Activated T-helper 2 cell treated with anti-CD3 and anti-CD28 coated beads, Interferon-gamma antibody, Interleukin-2, Interleukin-4, amounts not matched to agents 10 μg/mL and 5 μg/mL and 100 μg/mL, durations not matched to agents 14 hours and 24 hours and 36 hours (primary cell): Measurements from ENCODE around the gene GEMIN2. TPM values are rescaled to one million over a fixed set of nuclear protein-coding genes. Genes with fewer than 3 reads are reported as not detected.
A peak's percentile ranks its signal among the peaks of the same experiment; 100 is the strongest.
"Not testable (repeated sequence)": the region's sequence is repeated elsewhere in the genome, so short reads cannot be mapped to it uniquely, and the experiment has no call there.

Source experiments
- DNase-seq: peaks from one replicate; pipeline ENCODE4 v3.0.0; 2021; ENCODE audit warnings: low spot score
- H3K27ac Mint-ChIP-seq: one replicate; pipeline ENCODE4 v1.8.0; 2021; ENCODE audit warnings: mixed read lengths
- H3K27me3 Mint-ChIP-seq: one replicate; pipeline ENCODE4 v1.8.0; 2021; ENCODE audit warnings: low read depth, mixed read lengths
- H3K36me3 Mint-ChIP-seq: one replicate; pipeline ENCODE4 v1.8.0; 2021; ENCODE audit warnings: low read depth, mixed read lengths
- H3K4me1 Mint-ChIP-seq: one replicate; pipeline ENCODE4 v1.8.0; 2021; ENCODE audit warnings: low read depth, mixed read lengths
- H3K4me3 Mint-ChIP-seq: one replicate; pipeline ENCODE4 v1.8.0; 2021; ENCODE audit warnings: low read depth, mild to moderate bottlenecking, moderate library complexity, mixed read lengths
- H3K9me3 Mint-ChIP-seq: one replicate; pipeline ENCODE4 v1.8.0; 2021; ENCODE audit warnings: mixed read lengths
- intact Hi-C: fragments of 100-400 bp; cut with micrococcal nuclease; formaldehyde crosslinking; loops from one replicate; pipeline ENCODE4 v1.15.1; 2023
- total RNA-seq: library from RNA; stranded (reverse); gene quantifications from 2 replicates; pipeline ENCODE4 v1.2.3, GENCODE V29; 2022

Gene GEMIN2
- total RNA-seq, 1 donor from 2014 or later, result 22.0 TPM

DNA sequence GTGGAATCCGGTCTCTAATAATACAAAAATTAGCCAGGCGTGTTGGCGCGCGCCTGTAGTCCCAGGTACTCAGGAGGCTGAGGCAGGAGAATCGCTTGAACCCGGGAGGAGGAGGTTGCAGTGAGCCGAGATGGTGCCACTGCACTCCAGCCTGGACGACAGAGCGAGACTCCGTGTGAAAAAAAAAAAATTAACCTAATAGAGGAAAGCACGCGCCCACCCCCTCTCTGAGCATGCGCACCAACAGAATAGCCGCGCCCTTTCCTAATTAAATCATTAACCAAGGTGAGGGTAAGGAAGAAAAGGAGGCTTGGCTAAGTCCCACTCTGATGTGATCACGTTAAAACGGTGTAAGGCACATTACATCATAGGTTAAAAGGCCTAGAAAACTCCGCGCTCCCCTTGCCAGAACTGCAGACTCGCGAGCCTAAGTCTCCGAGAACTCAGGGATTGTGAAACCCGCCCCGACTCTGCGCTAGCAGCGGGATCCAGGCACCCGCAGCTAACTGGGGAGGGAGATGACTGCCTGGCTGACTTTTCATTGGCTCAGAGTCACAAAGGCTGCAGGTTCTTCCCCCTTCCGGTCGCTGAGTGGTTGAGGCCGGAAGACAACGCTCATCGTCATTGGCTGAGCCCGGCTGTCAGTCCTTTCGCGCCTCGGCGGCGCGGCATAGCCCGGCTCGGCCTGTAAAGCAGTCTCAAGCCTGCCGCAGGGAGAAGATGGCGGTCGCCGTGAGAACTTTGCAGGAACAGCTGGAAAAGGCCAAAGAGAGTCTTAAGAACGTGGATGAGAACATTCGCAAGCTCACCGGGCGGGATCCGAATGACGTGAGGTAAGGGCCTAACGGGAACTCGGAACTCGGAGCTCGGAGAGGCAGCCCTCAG lies 60.7 kb downstream of the GEMIN2 start, which contains the start of gene PNN:
Gene PNN (plus strand): TSS at position 695 of the 885 bp plus-strand sequence. CDS start 26 bp downstream, at position 721.
- peak within 1 kb of the TSS; percentile 98 for H3K27ac Mint-ChIP-seq
- peak within 1 kb of the TSS; percentile 95 for H3K4me3 Mint-ChIP-seq
- peak; percentile 97 for DNase-seq
- no peaks in the 10 kb centered on the region for H3K9me3 Mint-ChIP-seq
- no peaks in the 10 kb centered on the region for H3K36me3 Mint-ChIP-seq
- no peaks in the 10 kb centered on the region for H3K27me3 Mint-ChIP-seq
- intact Hi-C loops, result loop anchor here (1.0 to 5.0 kb wide), 7 partner anchors 54 to 272 kb away; partner anchors contain the start of genes FBXO33, GEMIN2 and SEC23A
- peaks cover 28% of the 10 kb centered on the region for H3K4me1 Mint-ChIP-seq

DNA sequence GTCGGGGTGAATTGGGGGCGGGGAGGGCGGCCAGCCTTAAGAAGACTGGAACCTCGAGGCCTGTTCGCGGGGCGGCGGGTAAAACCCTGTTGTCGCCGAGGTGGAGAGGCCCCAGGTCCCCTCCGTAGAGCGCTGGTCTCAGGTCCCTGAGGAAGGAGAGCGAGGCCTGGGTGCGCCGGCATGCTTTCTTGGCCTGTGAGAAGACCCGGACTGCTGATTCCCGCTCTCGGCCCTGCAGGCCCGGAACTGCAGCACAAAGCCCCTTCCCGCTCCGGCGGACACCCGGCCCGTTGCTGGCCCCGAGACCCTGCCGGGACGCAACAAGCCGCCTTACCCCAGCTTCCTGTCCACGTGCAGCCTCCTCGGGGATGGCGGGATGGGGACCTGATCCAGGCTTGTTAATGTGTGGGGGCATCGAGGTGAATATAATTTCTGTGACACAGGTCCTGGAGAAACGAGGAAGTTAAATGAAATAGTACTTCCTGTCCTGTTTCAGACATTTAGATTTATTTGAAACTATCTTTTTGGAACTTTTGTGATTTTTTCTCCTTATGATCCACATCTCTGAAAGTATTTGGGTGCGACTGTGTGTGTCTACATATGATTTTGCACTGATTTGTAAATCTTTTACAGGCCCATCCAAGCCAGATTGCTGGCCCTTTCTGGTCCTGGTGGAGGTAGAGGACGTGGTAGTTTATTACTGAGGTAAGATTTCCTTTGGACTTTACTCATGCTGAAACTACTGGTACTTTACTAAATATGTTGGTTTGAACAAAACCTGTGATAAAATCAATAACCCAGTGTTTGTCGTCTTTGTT lies 61.5 kb downstream of the GEMIN2 start:
- Mint-ChIP-seq H3K9me3 (no peaks in the 10 kb centered on the region), H3K36me3 (no peaks in the 10 kb centered on the region), H3K27ac (peak overlapping the region; percentile 98), H3K4me1 (peaks cover 28% of the 10 kb centered on the region), H3K4me3 (peak overlapping the region; percentile 95), H3K27me3 (no peaks in the 10 kb centered on the region)
- DNase-seq, result peak; percentile 52
- intact Hi-C loops, result loop anchor here (1.0 to 5.0 kb wide), 5 partner anchors 54 to 257 kb away; partner anchors contain the start of genes FBXO33 and SEC23A

DNA sequence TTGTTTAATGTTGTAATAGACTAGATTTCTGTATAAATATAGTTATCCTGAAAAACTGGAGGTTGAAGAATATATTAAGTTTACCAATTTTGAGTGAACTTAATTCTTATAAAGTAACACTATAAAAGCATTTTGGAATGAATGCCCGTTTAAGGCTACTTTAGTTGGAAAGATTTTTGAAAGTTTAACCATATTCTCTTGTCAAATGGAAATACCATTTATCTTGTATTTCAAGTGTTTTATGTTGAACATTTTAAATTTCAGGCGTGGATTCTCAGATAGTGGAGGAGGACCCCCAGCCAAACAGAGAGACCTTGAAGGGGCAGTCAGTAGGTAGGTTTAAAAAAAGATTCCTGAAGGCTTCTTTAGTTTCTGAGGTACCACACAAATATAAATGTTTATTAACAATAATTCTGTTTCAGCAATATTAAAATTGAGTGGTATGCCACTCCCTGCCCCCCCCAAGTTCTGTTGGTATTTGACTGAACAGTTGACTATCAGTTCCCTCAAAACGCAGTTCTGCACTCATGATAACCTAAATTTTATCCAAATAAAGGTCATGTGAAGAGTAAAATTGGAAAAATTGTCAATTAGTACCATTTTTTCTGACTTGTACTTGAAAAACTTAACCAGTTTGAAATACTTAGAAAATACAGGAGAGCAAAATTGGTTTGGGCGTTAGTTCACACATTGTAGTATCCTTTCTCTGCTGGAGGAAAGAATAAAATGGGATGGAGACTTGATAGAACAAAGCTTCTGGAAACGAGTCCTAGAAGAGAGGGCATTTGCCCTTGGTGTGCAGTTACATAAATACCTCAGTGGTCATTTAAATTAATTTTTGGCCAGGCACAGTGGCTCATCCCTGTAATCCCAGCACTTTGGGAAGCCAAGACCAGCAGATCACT lies 62.4 kb downstream of the GEMIN2 start:
- peaks cover 24% of the 10 kb centered on the region for H3K4me1 Mint-ChIP-seq
- peak overlapping the region; percentile 95 for H3K4me3 Mint-ChIP-seq
- peak overlapping the region; percentile 98 for H3K27ac Mint-ChIP-seq
- DNase-seq, result no peak
- no peaks in the 10 kb centered on the region for H3K9me3 Mint-ChIP-seq
- H3K27me3 Mint-ChIP-seq, result no peaks in the 10 kb centered on the region
- intact Hi-C loops, result loop anchor here (5.0 kb wide), 1 partner anchor 191 kb away; no protein-coding TSS in a partner anchor
- no peaks in the 10 kb centered on the region for H3K36me3 Mint-ChIP-seq

DNA sequence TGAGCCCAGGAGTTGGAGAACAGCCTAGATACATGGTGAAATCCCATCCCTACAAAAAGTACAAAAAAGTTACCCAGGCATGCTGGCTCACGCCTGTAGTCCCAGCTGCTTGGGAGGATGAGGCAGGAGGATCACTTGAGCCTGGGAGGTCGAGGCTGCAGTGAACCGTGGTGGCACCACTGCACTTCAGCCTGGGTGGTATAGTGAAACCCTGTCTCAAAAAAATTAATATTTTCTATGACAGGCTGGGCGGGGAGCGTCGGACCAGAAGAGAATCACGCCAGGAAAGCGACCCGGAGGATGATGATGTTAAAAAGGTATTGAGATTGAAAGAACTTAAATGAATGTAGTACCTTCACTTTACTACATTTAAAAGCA lies 63.0 kb downstream of the GEMIN2 start:
- peak overlapping the region; percentile 75 for H3K27ac Mint-ChIP-seq
- intact Hi-C loops, result loop anchor here (5.0 kb wide), 1 partner anchor 190 kb away; no protein-coding TSS in a partner anchor
- peaks cover 24% of the 10 kb centered on the region for H3K4me1 Mint-ChIP-seq
- no peaks in the 10 kb centered on the region for H3K27me3 Mint-ChIP-seq
- no peaks in the 10 kb centered on the region for H3K9me3 Mint-ChIP-seq
- no peaks in the 10 kb centered on the region for H3K36me3 Mint-ChIP-seq
- no peak for DNase-seq
- peak overlapping the region; percentile 64 for H3K4me3 Mint-ChIP-seq

DNA sequence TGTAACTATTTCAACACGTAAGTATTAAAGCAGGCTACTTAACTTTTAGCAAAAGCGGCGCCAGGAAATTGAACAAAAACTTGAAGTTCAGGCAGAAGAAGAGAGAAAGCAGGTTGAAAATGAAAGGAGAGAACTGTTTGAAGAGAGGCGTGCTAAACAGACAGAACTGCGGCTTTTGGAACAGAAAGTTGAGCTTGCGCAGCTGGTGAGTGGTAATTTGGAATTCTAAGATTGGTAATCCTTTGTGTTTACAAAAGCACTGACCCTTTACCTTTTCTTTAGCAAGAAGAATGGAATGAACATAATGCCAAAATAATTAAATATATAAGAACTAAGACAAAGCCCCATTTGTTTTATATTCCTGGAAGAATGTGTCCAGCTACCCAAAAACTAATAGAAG lies 64.9 kb downstream of the GEMIN2 start:
- H3K27ac Mint-ChIP-seq, result peak overlapping the region; percentile 19
- no peaks in the 10 kb centered on the region for H3K9me3 Mint-ChIP-seq
- no peak for DNase-seq
- peak overlapping the region; percentile 6 for H3K4me3 Mint-ChIP-seq
- peaks cover 12% of the 10 kb centered on the region for H3K36me3 Mint-ChIP-seq
- intact Hi-C loops, result loop anchor here (5.0 kb wide), 1 partner anchor 188 kb away; no protein-coding TSS in a partner anchor
- H3K27me3 Mint-ChIP-seq, result no peaks in the 10 kb centered on the region
- peaks cover 26% of the 10 kb centered on the region for H3K4me1 Mint-ChIP-seq

DNA sequence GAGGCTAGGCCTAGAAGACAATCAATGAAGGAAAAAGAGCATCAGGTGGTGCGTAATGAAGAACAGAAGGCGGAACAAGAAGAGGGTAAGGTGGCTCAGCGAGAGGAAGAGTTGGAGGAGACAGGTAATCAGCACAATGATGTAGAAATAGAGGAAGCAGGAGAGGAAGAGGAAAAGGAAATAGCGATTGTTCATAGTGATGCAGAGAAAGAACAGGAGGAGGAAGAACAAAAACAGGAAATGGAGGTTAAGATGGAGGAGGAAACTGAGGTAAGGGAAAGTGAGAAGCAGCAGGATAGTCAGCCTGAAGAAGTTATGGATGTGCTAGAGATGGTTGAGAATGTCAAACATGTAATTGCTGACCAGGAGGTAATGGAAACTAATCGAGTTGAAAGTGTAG lies 66.4 kb downstream of the GEMIN2 start:
- intact Hi-C loops, result no loop called here
- DNase-seq, result no peak
- Mint-ChIP-seq H3K27me3 (no peaks in the 10 kb centered on the region), H3K9me3 (no peaks in the 10 kb centered on the region), H3K27ac (no peak overlapping the region), H3K36me3 (peaks cover 25% of the 10 kb centered on the region), H3K4me1 (peaks cover 22% of the 10 kb centered on the region), H3K4me3 (no peak overlapping the region)

DNA sequence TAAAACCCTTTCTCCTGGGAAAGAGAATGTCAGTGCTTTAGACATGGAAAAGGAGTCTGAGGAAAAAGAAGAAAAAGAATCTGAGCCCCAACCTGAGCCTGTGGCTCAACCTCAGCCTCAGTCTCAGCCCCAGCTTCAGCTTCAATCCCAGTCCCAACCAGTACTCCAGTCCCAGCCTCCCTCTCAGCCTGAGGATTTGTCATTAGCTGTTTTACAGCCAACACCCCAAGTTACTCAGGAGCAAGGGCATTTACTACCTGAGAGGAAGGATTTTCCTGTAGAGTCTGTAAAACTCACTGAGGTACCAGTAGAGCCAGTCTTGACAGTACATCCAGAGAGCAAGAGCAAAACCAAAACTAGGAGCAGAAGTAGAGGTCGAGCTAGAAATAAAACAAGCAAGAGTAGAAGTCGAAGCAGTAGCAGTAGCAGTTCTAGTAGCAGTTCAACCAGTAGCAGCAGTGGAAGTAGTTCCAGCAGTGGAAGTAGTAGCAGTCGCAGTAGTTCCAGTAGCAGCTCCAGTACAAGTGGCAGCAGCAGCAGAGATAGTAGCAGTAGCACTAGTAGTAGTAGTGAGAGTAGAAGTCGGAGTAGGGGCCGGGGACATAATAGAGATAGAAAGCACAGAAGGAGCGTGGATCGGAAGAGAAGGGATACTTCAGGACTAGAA lies 67.0 kb downstream of the GEMIN2 start:
- no peak overlapping the region for H3K4me3 Mint-ChIP-seq
- no peaks in the 10 kb centered on the region for H3K27me3 Mint-ChIP-seq
- intact Hi-C loops, result no loop called here
- DNase-seq, result no peak
- H3K27ac Mint-ChIP-seq, result no peak overlapping the region
- no peaks in the 10 kb centered on the region for H3K9me3 Mint-ChIP-seq
- peaks cover 25% of the 10 kb centered on the region for H3K36me3 Mint-ChIP-seq
- H3K4me1 Mint-ChIP-seq, result peaks cover 20% of the 10 kb centered on the region

DNA sequence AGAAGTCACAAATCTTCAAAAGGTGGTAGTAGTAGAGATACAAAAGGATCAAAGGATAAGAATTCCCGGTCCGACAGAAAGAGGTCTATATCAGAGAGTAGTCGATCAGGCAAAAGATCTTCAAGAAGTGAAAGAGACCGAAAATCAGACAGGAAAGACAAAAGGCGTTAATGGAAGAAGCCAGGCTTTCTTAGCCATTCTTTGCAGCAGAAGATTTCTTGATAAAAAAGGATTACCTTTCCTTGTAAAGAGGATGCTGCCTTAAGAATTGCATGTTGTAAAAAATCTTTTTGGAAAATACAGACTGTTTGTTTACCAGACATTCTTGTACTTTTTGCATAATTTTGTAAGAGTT lies 67.5 kb downstream of the GEMIN2 start:
- H3K4me3 Mint-ChIP-seq, result no peak overlapping the region
- intact Hi-C loops, result no loop called here
- peaks cover 19% of the 10 kb centered on the region for H3K4me1 Mint-ChIP-seq
- no peak for DNase-seq
- H3K27me3 Mint-ChIP-seq, result no peaks in the 10 kb centered on the region
- H3K9me3 Mint-ChIP-seq, result no peaks in the 10 kb centered on the region
- no peak overlapping the region for H3K27ac Mint-ChIP-seq
- H3K36me3 Mint-ChIP-seq, result peaks cover 29% of the 10 kb centered on the region

DNA sequence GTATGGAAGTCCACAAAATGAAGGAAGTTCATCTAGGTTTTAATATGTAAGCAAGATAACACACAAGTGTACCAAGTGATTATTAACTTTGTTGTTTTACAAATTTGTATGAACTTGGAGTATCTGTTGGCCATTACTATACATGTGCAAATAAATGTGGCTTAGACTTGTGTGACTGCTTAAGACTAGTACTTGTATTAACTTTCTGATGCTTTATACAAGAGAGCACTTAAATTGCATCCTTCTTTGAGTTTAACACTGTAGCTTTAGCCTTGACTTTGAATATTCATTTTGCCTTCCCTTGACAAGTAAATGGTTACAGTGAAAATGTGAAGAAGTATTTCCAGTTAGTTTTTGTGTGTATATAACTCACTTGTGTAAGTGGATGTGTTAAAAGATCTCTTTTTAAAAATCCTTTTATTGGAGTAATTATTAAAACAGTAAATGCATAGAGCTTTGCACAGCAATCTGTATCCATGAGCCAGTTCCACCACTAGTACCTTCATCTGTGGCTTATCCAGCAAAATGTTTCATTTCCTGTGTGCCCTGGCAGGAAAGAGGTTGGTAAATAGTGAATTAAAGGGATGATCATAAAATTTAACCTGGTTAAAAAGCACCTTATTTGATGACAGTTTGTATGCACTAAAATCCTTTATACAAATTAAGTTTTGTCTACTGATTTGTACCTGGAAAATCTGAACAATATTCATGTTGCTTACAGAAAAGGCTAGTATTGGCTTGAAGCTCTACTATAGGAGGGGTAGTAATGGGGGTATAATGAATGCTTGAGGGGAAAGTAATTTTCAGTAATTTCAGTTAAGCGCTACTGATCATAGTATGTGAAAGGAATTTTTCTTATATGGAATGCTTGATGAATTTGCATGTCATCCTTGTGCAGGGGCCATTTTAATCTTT lies 68.9 kb downstream of the GEMIN2 start:
- Mint-ChIP-seq H3K36me3 (peaks cover 38% of the 10 kb centered on the region), H3K9me3 (no peaks in the 10 kb centered on the region), H3K27me3 (no peaks in the 10 kb centered on the region), H3K4me1 (peaks cover 16% of the 10 kb centered on the region), H3K4me3 (no peak overlapping the region), H3K27ac (no peak overlapping the region)
- intact Hi-C loops, result no loop called here
- DNase-seq, result no peak

DNA sequence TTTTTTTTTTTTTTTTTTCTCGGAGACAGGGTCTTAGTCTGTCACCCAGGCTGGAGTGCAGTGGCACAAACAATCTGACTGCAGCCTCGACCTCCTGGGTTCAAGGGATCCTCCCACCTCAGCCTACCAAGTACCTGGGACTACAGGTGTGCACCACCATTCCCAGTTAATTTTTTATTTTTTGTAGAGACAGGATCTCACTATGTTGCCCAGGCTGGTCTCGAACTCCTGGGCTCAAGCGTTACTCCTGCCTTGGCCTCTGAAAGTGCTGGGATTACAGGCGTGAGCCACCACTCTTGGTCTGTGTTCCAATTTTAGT lies 69.5 kb downstream of the GEMIN2 start:
- H3K9me3 Mint-ChIP-seq, intact Hi-C loops, H3K27me3 Mint-ChIP-seq, H3K4me3 Mint-ChIP-seq, H3K27ac Mint-ChIP-seq, DNase-seq: not testable (repeated sequence)
- Mint-ChIP-seq H3K36me3 (peaks cover 43% of the 10 kb centered on the region), H3K4me1 (peaks cover 20% of the 10 kb centered on the region)

DNA sequence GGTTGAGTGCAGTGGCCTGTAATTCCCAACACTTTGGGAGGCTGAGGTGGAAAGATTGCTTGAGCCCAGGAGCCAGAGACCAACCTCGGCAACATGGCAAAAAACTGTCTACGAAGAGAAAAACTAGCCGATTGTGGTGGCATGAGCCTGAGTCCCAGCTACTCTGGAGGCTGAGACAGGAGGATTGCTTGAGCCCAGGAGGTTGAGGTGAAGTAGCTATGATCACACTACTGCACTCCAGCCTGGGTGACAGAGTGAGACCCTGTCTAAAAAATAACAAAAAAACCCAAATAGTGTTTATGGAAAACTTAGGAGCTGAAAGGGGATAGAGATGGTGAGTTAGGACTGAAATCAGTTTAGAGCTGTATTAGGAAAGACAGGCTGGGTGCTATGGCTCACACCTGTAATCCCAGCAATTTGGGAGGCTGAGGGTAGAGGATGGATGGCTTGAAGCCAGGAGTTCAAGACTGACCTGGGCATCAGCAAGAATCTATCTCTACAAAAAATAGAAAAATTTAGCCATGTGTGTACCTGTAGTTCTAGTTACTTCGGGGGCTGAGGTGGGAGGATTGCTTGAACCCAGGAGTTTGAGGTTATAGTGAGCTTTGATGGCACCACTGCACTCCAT lies 70.6 kb downstream of the GEMIN2 start:
- intact Hi-C loops, result no loop called here
- H3K4me3 Mint-ChIP-seq, result no peak overlapping the region
- no peaks in the 10 kb centered on the region for H3K27me3 Mint-ChIP-seq
- peaks cover 43% of the 10 kb centered on the region for H3K36me3 Mint-ChIP-seq
- DNase-seq, result no peak
- H3K9me3 Mint-ChIP-seq, result no peaks in the 10 kb centered on the region
- H3K4me1 Mint-ChIP-seq, result peaks cover 14% of the 10 kb centered on the region
- H3K27ac Mint-ChIP-seq, result no peak overlapping the region
